ENCODE data around the gene FZD1.

GRCh38 chr7:91228327-91228726 lies 35.9 kb upstream of the FZD1 start:
- TF ChIP-seq CTCF (IDR thresholded peaks at IDR 0.05; ENCODE audit: insufficient read depth, low read depth, low read length) = no peak
- no peak for TF ChIP-seq EZH2 (IDR thresholded peaks at IDR 0.05; ENCODE audit: insufficient read depth, low read length)

All from astrocyte (in vitro differentiated cells and primary cell).